GM12875 (cell line): Measurements from ENCODE around the gene N4BP2L1.

ENCODE experiments used
- H3K4me3 ChIP-seq: one replicate; pipeline ENCODE4 v1.5.1; 2011; ENCODE audit warnings: low read depth, low read length, control low read depth
- CTCF ChIP-seq: IDR thresholded peaks from 2 replicates; pipeline ENCODE4 v1.5.1; 2011; ENCODE audit warnings: low read depth, mild to moderate bottlenecking, control low read depth, inconsistent platforms, low read length, moderate library complexity, borderline replicate concordance; ENCODE audit not compliant: insufficient read depth

N4BP2L1 gene

GRCh38 chr13:32425158-32425557 lies 2.8 kb downstream of the N4BP2L1 start:
- no peak for TF ChIP-seq CTCF
- H3K4me3 ChIP-seq: no peak overlapping the region

- TF ChIP-seq CTCF: no peak
Measured at GRCh38 chr13:32423592-32423991, 4.3 kb downstream of the N4BP2L1 start.

GRCh38 chr13:32419862-32420261 lies 8.1 kb downstream of the N4BP2L1 start:
- H3K4me3 ChIP-seq: no peak overlapping the region
- TF ChIP-seq CTCF: no peak

More at GRCh38 chr13:32423592-32423991, 4.3 kb downstream of the N4BP2L1 start:
- H3K4me3 ChIP-seq: no peak overlapping the region

- no peak for TF ChIP-seq CTCF
- no peak overlapping the region for H3K4me3 ChIP-seq
Measured at GRCh38 chr13:32417995-32418394, 9.9 kb downstream of the N4BP2L1 start.

- no peak overlapping the region for H3K4me3 ChIP-seq
- peak; percentile 65 for TF ChIP-seq CTCF
Measured at GRCh38 chr13:32415019-32415418, 12.9 kb downstream of the N4BP2L1 start.

GRCh38 chr13:32414580-32414979 lies 13.3 kb downstream of the N4BP2L1 start:
- H3K4me3 ChIP-seq: no peak overlapping the region
- no peak for TF ChIP-seq CTCF

GRCh38 chr13:32413284-32413683 lies 14.6 kb downstream of the N4BP2L1 start:
- no peak overlapping the region for H3K4me3 ChIP-seq
- no peak for TF ChIP-seq CTCF
